ENCODE results near the gene SCGB2B2. TPM values are rescaled to one million over a fixed set of nuclear protein-coding genes. Genes with fewer than 3 reads are reported as not detected.
"Not testable (repeated sequence)": the region's sequence is repeated elsewhere in the genome, so short reads cannot be mapped to it uniquely, and the experiment has no call there.

Gene SCGB2B2
- total and polyA plus RNA-seq, 9 donors = 0.11 to 1.6 (median 0.34) TPM

DNA sequence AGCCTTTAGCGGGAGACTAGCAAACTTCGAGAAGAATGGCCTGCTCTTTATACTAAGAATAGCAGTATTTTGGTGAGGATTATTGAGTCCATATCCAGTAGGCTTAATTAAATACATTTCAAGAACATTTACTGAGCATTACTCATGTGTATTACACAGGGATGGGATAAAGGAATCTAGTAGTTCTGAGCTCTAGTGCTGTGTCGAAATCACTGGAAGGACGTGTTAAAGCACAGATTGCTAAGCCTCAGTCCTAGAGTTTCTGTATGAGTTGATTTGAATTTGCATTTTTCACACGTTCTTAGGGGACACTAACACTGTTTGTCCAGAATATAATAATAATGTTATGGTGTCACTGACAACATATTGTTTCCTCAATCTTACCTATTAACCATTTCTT is 9.5 kb upstream of the SCGB2B2 start:
- WGBS, 3 donors = 90 to 92% (median 90%) methylated on average over 5 of the region's 5 CpGs
- H3K36me3 ChIP-seq = no peaks in the 10 kb centered on the region
- no peak for TF ChIP-seq POLR2A (IDR thresholded peaks at IDR 0.05)
- H3K4me1 ChIP-seq (ENCODE audit: insufficient read depth) = no peaks in the 10 kb centered on the region
- no peak overlapping the region for H3K27ac ChIP-seq
- H3K27me3 ChIP-seq = no peaks in the 10 kb centered on the region
- H3K9me3 ChIP-seq = peaks cover 4 to 19% of the 10 kb centered on the region in 2 donors
- DNase-seq = no peak
- no peak overlapping the region for H3K4me3 ChIP-seq
- intact Hi-C loops (cut with DNase I) = no loop called here

DNA sequence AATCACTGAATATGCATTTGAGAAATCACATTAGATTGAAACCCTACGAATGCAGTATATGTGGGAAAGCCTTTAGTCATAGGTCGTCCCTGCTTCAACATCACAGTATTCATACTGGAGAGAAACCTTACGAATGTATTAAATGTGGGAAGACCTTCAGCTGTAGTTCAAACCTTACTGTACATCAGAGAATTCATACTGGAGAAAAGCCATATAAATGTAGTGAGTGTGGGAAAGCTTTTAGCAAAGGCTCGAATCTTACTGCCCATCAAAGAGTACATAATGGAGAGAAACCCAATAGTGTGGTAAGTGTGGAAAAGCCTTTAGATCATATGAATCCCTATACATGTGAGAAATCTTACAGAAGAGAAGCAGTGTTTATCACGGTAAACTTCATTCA is 8.3 kb upstream of the SCGB2B2 start:
- H3K27ac ChIP-seq; H3K4me1 ChIP-seq (ENCODE audit: insufficient read depth); H3K36me3 ChIP-seq; H3K4me3 ChIP-seq; H3K27me3 ChIP-seq; DNase-seq; intact Hi-C loops (cut with DNase I): not testable (repeated sequence)
- H3K9me3 ChIP-seq = peaks cover 4 to 21% of the 10 kb centered on the region in 2 donors
- WGBS, 3 donors = 85 to 98% (median 98%) methylated on average over 5 of the region's 5 CpGs

DNA sequence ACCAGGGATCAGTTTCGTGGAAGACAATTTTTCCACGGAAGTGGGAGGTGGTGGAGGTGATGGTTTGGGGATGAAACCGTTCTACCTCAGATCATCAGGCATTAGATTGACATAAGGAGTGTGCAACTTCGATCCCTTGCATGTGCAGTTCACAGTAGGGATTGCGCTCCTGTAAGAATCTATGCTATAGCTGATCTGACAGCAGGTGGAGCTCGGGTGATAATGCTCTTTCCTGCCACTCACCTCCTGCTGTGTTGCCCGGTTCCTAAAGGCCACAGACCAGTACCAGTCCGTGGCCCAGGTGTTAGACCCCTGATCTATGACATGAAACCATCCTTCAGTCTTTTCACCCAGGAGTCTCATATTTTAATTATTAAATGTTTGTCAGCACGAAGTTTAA is 4.5 kb upstream of the SCGB2B2 start:
- TF ChIP-seq POLR2A (IDR thresholded peaks at IDR 0.05) (no peak), EP300 (IDR thresholded peaks at IDR 0.05) (no peak)
- TF ChIP-seq, protein P1, sequence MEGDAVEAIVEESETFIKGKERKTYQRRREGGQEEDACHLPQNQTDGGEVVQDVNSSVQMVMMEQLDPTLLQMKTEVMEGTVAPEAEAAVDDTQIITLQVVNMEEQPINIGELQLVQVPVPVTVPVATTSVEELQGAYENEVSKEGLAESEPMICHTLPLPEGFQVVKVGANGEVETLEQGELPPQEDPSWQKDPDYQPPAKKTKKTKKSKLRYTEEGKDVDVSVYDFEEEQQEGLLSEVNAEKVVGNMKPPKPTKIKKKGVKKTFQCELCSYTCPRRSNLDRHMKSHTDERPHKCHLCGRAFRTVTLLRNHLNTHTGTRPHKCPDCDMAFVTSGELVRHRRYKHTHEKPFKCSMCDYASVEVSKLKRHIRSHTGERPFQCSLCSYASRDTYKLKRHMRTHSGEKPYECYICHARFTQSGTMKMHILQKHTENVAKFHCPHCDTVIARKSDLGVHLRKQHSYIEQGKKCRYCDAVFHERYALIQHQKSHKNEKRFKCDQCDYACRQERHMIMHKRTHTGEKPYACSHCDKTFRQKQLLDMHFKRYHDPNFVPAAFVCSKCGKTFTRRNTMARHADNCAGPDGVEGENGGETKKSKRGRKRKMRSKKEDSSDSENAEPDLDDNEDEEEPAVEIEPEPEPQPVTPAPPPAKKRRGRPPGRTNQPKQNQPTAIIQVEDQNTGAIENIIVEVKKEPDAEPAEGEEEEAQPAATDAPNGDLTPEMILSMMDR (IDR thresholded peaks at IDR 0.05) = no peak
- WGBS, 3 donors = 96 to 97% (median 96%) methylated on average over 9 of the region's 9 CpGs
- H3K27ac ChIP-seq = no peak overlapping the region
- intact Hi-C loops (cut with DNase I) = no loop called here
- no peak overlapping the region for H3K4me3 ChIP-seq
- no peaks in the 10 kb centered on the region for H3K27me3 ChIP-seq
- H3K4me1 ChIP-seq (ENCODE audit: insufficient read depth) = no peaks in the 10 kb centered on the region
- H3K9me3 ChIP-seq = peaks cover 4 to 32% of the 10 kb centered on the region in 2 donors
- no peaks in the 10 kb centered on the region for H3K36me3 ChIP-seq
- no peak for DNase-seq

DNA sequence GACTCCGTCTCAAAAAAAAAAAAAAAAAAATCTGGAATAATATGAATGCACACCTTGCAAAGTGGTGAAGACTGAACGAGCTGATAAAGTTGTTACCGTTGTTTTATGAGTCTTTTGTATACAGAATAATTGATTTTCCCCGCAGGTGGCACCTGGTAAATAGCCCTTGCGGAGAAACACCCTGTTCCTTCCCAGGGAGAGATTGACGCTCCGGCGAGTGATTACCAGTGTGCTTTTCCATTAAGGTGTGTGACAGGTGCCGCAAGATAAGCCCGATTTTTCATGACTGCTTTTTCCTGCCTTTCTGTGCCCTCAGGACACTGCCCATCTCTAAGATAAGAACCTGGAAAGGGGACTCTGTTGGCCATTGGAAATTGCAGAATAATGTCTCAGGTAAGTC is 1.5 kb upstream of the SCGB2B2 start:
- intact Hi-C loops (cut with DNase I) = no loop called here
- 56 to 59% (median 59%) methylated on average over 10 of the region's 10 CpGs for WGBS, 3 donors
- H3K27ac ChIP-seq = no peak overlapping the region

DNA sequence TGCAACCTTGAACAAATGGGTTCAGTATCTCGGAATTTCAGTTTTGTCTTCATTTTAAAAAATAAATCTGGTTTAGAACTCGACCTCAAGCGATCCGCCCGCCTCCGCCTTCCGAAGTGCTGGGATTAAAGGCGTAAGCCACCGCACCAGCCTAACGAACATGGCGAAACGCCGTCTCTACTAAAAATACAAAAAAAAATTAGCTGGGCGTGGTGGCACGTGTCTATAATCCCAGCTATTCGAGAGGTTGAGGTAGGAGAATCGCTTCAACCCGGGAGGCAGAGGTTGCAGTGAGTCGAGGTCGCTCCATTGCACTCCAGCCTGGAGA is 1.1 kb upstream of the SCGB2B2 start:
- Histone ChIP-seq H3K9me3 (peaks cover 4 to 24% of the 10 kb centered on the region in 2 donors), H3K36me3 (no peaks in the 10 kb centered on the region), H3K4me1 (ENCODE audit: insufficient read depth) (no peaks in the 10 kb centered on the region), H3K27me3 (no peaks in the 10 kb centered on the region), H3K27ac (peak overlapping the region; percentile 94), H3K4me3 (peak overlapping the region; percentile 89)
- WGBS, 3 donors = 2 to 4% (median 2%) methylated on average over 20 of the region's 20 CpGs
- TF ChIP-seq EP300 (IDR thresholded peaks at IDR 0.05) = no peak
- TF ChIP-seq POLR2A (IDR thresholded peaks at IDR 0.05) = no peak
- TF ChIP-seq, protein P1 (IDR thresholded peaks at IDR 0.05) = no peak
- intact Hi-C loops (cut with DNase I) = no loop called here
- no peak for DNase-seq

More for the DNA sequence above, 1.5 kb upstream of the SCGB2B2 start:
- Histone ChIP-seq H3K36me3 (no peaks in the 10 kb centered on the region), H3K4me1 (ENCODE audit: insufficient read depth) (no peaks in the 10 kb centered on the region), H3K4me3 (peak overlapping the region; percentile 89), H3K9me3 (peaks cover 4 to 24% of the 10 kb centered on the region in 2 donors), H3K27me3 (no peaks in the 10 kb centered on the region)
- no peak for TF ChIP-seq POLR2A (IDR thresholded peaks at IDR 0.05)
- TF ChIP-seq EP300 (IDR thresholded peaks at IDR 0.05) = no peak
- TF ChIP-seq, protein P1 (IDR thresholded peaks at IDR 0.05) = no peak
- no peak for DNase-seq

Data from ovary (tissue), 9 donors.